K562 (cell line): ENCODE measurements around the gene LAT. TPM values are rescaled to one million over a fixed set of nuclear protein-coding genes. Genes with fewer than 3 reads are reported as not detected.

Experiments used
- FOXJ2 ChIP-seq: fragments of 200-800 bp; sonication (Bioruptor generic); IDR thresholded peaks from 2 replicates; pipeline ENCODE4 v1.6.1; 2016; ENCODE audit warnings: missing genetic modification characterization, missing compliant biosample characterization
- HDAC8 ChIP-seq: fragments of 450-650 bp; IDR thresholded peaks from 2 replicates; pipeline ENCODE4 v1.6.1; 2016; ENCODE audit warnings: mild to moderate bottlenecking, missing genetic modification characterization, moderate library complexity, missing compliant biosample characterization
- LEF1 ChIP-seq: fragments of 450-650 bp; IDR thresholded peaks from 2 replicates; pipeline ENCODE4 v1.6.1; 2016; ENCODE audit warnings: mild to moderate bottlenecking
- NFXL1 ChIP-seq: fragments of 450-650 bp; formaldehyde crosslinking; IDR thresholded peaks from 2 replicates; pipeline ENCODE4 v1.4.0; 2021; ENCODE audit warnings: mild to moderate bottlenecking
- RBM25 ChIP-seq: fragments of 200-400 bp; formaldehyde crosslinking; IDR thresholded peaks from 2 replicates; pipeline ENCODE4 v1.6.1; 2018; ENCODE audit warnings: low read length, low read depth, moderate library complexity; ENCODE audit not compliant: severe bottlenecking
- SETDB1 ChIP-seq: IDR thresholded peaks from one replicate; pipeline ENCODE4 v1.6.1; 2012; ENCODE audit warnings: low read length, control low read depth, inconsistent platforms
- SIX5 ChIP-seq, 2 experiments: IDR thresholded peaks; 2 replicates each; pipeline ENCODE4 v1.6.1; 2011; ENCODE audit warnings: low read length in 2 of 2, borderline replicate concordance in 1 of 2, low read depth in 1 of 2, mild to moderate bottlenecking in 1 of 2, moderate library complexity in 1 of 2; ENCODE audit not compliant: insufficient read depth in 1 of 2
- SP2 ChIP-seq: IDR thresholded peaks from 2 replicates; pipeline ENCODE4 v1.6.1; 2011; ENCODE audit warnings: mild to moderate bottlenecking, low read depth, low read length, moderate library complexity; ENCODE audit not compliant: poor library complexity, severe bottlenecking; ENCODE audit errors: extremely low read depth
- TBP ChIP-seq: optimal IDR thresholded peaks from 2 replicates; pipeline ENCODE3; 2011; ENCODE audit warnings: low read depth, low read length, improper control_type of control experiment
- ZHX1 ChIP-seq: fragments of 150-350 bp; conservative IDR thresholded peaks from 2 replicates; pipeline ENCODE4 v1.6.1; 2014; ENCODE audit warnings: low read length
- ZNF77 ChIP-seq: fragments of 250-450 bp; sonication (Bioruptor Pico); IDR thresholded peaks from 2 replicates; pipeline ENCODE4 v1.5.0; 2020
- ZNF79 ChIP-seq: fragments of 250-450 bp; sonication (Bioruptor Pico); IDR thresholded peaks from 2 replicates; pipeline ENCODE4 v1.4.0; 2020; ENCODE audit warnings: low read depth, mild to moderate bottlenecking, moderate library complexity
- polyA plus RNA-seq, 8 experiments: library from polyadenylated mRNA; depleted of rRNA in 4 of 8; stranded (reverse) in 5 of 8; unstranded in 3 of 8; fragments of >200 nt; fragmentation: Nextera tagmentation in 2 of 8; fragmentation: Illumina TruSeq in 1 of 8; extraction: Ambion mirVana in 2 of 8; extraction: Trizol in 1 of 8; gene quantifications; 2 replicates each; pipeline versions ENCODE4 v1.2.1 to v1.2.3, GENCODE V29; 2011 to 2014; ENCODE audit warnings: inconsistent platforms in 1 of 8, missing spikeins in 1 of 8
- total RNA-seq, 7 experiments: library from RNA; depleted of rRNA in 6 of 7; stranded (reverse); fragments of >200 nt in 6 of 7; fragmentation: Illumina TruSeq in 2 of 7; extraction: Trizol in 2 of 7; gene quantifications; 2 replicates each; pipeline versions ENCODE4 v1.2.1 to v1.2.3, GENCODE V29; 2011 to 2021; ENCODE audit warnings: low replicate concordance in 1 of 7
- TF ChIP-seq, protein P1 (sequence below), 2 experiments: fragments of 450-650 bp in 1 of 2; sonication (generic) in 1 of 2; formaldehyde crosslinking in 1 of 2; IDR thresholded peaks; 2 replicates each; pipeline versions ENCODE4 v1.7.1 to v1.9.0; 2016 to 2022; ENCODE audit warnings: inconsistent platforms in 1 of 2, mild to moderate bottlenecking in 1 of 2, missing genetic modification reagents in 1 of 2
- TF ChIP-seq, protein P2 (sequence below): fragments of 450-650 bp; formaldehyde crosslinking; IDR thresholded peaks from 2 replicates; pipeline ENCODE4 v1.4.0; 2022; ENCODE audit warnings: missing genetic modification characterization

The LAT gene
- total and polyA plus RNA-seq, 9 of the 15 experiments (the other 6 are each of a cell fraction or from before 2014, with no cell fraction given) = 0.40 to 4.2 (median 1.3) TPM

DNA sequence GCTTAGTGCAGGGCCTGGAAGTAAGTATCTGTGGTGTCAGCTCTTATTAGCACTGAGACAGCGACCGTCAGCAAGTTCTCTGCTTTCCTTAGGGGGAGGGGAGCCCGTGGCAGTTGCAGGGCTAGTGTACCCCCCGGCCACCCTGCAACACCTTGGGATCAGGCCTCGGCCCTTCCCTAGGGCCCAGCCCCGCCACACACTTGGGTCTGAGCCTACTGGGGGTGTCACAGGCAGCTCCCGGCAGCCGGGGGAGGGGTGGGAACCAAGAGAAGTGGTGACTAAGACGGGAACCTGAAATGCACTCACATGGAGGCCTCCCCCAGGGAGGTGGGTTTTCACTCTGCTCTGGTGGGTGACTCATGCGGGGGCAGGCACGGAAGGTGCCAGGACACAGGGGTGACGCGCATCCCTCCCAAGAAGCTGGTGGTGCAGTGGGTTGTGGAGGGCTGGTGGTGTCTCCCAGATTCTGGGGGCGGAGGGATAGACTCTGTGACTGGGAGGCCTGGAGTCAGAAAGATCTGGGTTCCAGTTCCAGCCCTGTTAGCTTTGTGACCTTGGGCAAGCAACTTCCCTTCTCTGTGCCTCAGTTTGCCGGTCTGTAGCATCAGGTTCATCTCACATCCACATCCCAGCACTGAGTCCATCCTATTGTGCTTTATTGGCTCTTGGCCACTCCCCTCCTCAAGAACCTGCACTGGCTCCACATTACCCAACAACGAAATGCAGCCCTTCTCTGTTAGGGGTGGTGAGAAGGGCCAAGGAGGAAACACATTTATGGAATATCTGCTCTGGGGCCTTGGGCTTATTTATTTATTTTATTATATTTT, 44.5 kb downstream of the LAT start (continued):
- TF ChIP-seq, protein P1, sequence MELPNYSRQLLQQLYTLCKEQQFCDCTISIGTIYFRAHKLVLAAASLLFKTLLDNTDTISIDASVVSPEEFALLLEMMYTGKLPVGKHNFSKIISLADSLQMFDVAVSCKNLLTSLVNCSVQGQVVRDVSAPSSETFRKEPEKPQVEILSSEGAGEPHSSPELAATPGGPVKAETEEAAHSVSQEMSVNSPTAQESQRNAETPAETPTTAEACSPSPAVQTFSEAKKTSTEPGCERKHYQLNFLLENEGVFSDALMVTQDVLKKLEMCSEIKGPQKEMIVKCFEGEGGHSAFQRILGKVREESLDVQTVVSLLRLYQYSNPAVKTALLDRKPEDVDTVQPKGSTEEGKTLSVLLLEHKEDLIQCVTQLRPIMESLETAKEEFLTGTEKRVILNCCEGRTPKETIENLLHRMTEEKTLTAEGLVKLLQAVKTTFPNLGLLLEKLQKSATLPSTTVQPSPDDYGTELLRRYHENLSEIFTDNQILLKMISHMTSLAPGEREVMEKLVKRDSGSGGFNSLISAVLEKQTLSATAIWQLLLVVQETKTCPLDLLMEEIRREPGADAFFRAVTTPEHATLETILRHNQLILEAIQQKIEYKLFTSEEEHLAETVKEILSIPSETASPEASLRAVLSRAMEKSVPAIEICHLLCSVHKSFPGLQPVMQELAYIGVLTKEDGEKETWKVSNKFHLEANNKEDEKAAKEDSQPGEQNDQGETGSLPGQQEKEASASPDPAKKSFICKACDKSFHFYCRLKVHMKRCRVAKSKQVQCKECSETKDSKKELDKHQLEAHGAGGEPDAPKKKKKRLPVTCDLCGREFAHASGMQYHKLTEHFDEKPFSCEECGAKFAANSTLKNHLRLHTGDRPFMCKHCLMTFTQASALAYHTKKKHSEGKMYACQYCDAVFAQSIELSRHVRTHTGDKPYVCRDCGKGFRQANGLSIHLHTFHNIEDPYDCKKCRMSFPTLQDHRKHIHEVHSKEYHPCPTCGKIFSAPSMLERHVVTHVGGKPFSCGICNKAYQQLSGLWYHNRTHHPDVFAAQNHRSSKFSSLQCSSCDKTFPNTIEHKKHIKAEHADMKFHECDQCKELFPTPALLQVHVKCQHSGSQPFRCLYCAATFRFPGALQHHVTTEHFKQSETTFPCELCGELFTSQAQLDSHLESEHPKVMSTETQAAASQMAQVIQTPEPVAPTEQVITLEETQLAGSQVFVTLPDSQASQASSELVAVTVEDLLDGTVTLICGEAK (IDR thresholded peaks at IDR 0.05) = no peak
- TF ChIP-seq, protein P1 (CRISPR knock-in tag; IDR thresholded peaks at IDR 0.05) = no peak
- no peak for TF ChIP-seq ZHX1
- no peak for TF ChIP-seq SIX5 (IDR thresholded peaks at IDR 0.05; ENCODE audit: borderline replicate concordance in 1 of 2, insufficient read depth in 1 of 2, low read depth in 1 of 2, low read length in 2 of 2)
- TF ChIP-seq SETDB1 = no peak
- TF ChIP-seq, protein P2, sequence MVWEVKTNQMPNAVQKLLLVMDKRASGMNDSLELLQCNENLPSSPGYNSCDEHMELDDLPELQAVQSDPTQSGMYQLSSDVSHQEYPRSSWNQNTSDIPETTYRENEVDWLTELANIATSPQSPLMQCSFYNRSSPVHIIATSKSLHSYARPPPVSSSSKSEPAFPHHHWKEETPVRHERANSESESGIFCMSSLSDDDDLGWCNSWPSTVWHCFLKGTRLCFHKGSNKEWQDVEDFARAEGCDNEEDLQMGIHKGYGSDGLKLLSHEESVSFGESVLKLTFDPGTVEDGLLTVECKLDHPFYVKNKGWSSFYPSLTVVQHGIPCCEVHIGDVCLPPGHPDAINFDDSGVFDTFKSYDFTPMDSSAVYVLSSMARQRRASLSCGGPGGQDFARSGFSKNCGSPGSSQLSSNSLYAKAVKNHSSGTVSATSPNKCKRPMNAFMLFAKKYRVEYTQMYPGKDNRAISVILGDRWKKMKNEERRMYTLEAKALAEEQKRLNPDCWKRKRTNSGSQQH = no peak
- no peak for TF ChIP-seq SP2
- TF ChIP-seq HDAC8 = no peak
- TF ChIP-seq LEF1 = peak; percentile 65
- no peak for TF ChIP-seq ZNF77 (CRISPR knock-in tag)
- no peak for TF ChIP-seq NFXL1
- no peak for TF ChIP-seq ZNF79 (CRISPR knock-in tag)
- TF ChIP-seq TBP = no peak
- peak; percentile 93 for TF ChIP-seq RBM25
- TF ChIP-seq FOXJ2 = no peak
